Suppressor macrophage treated with lipopolysaccharide for 1 hour (primary cell): Measurements from ENCODE around the gene MEG3.

Experiments
- DNase-seq, 3 donors: peaks; one replicate each; pipeline ENCODE4 v3.0.0-alpha.2; 2020 to 2022

Gene MEG3

DNA sequence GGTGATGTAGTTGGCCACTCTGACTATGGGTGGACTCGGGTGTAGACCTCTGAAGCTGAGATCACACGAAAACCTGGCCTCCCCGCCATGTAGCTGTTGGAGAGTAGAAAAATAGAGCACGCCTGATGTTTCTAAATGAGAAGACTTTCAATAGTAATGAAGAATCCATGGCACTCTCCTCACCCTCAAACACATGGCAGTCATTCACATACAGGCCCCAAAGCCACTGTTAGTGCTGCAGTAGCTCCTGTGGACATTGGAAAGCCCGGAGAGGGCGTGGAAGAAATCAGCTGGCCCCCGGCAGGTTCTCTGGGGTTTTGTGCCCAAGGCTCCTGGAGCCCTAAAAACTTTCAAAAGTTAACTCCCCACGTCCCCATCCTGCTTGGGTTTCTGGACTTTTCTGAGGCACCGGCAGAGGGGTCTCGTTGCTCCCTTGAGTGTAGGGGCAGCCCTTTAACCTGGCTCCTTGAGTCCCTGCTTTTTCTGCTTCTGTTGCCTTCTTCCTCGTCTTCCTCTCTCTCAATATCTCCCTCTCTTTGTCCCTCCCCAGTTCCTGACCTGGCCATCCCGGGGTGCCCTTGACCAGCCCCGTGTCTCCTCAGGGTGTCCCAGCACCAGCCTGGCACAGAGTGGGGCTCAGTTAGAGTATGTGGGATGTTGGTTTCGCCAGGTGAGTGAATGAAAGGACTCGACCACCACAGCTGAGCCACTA is 8.3 kb downstream of the MEG3 start:
- DNase-seq, result no peak

- no peak for DNase-seq
Observed at GRCh38 chr14:100834794-100835547, 9.1 kb downstream of the MEG3 start.

DNA sequence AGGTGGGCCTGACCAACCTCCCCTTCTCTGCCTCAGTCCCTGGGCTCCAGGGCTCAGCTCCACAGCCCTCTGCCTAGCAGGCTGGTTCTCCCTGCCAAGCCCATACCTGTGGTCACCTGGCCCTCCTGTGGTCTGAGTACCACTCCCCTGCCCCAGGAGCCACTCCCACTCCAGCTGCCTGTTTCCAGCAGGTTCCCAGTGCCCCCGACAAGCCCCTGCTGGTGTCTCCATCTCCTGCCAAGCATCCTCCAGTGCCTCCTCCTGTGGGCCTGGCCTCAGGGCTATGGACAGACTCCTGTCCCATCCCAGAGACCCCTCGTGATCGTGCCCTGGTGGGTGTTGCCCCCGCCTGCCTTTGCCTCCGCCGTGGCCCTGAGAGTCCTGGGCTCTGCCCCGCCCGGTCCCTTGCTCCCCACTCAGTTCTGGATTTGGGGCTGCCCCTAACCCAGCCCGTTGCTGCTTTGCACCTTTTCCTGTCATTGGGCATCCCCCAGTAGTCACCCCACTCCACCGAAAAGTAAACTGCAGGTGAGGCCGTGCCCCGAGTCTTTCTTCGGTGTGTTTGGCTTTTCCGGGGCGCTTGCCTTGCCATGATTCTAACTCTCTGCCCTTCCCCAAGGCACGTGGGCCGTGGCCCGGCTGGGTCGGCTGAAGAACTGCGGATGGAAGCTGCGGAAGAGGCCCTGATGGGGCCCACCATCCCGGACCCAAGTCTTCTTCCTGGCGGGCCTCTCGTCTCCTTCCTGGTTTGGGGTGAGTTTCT is 9.8 kb downstream of the MEG3 start:
- no peak for DNase-seq

GRCh38 chr14:100836311-100836805 is 10.4 kb downstream of the MEG3 start:
- no peak for DNase-seq

DNA sequence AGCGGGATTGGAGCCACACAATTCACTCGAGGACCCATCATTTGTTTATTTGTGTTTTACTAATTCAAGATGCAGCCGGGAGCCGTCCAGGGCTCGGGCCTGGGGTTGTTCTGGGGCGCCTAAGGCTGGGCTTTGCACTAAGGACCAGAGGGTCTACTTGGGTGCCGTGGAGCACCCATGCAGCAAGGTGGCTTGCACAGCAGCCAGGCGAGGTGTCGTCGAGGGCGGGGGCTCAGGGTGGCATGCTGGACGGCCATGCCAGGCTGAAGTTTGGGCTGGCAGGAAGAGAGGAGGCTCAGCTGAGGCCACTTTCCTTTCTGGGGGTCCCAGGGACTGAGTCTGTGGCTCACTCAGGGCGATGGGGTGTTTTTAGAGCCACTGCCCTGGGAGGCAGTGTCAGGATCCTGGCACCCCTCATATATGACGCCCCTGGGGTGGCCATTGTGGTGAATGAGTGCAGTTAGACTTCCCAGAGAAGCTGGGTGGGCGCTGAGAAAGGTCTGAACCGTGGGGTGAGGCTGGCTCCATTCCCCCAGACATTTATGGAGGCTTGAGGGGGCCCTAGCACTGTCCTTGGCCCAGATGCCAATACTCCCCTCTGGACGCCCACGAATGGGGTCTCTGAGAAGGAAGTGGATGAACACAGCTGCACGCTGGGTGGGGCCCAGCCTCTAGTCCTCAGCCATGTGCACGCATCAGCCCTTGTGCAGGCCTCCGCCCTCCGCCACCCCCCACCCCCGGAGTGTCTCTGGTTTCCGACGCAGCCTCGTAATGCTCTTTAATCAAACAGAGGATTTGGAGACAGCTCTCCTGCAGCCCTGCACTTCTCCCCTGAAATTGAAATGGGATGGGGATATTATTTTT is 11.3 kb downstream of the MEG3 start:
- no peak for DNase-seq

DNA sequence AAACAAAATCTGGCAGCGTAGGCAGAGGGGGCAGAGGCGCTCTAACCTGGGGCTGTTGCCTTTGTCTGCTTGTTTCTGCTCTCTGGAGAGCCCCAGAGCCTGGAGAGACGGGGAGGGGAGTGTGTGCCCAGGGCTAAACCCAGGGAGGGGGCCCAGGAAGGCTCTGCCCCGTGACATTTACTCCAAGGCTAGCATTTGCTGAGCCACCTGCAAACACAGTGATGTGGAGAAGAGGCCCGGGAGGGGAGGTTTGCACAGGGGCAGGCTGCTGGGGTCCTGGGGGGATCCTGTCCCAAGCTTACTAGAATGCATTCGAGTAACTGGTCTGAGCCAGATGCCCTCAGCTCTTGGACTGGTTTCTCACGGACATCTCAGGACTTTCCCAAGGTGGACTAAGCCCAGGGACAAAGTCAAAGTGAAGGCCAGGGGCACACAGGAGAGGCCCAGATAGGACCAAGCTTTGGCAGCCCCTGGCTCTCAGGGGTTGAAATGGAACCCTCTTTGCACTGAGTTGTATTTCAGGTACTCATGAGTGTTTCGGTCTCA is 12.0 kb downstream of the MEG3 start:
- DNase-seq, result no peak

DNA sequence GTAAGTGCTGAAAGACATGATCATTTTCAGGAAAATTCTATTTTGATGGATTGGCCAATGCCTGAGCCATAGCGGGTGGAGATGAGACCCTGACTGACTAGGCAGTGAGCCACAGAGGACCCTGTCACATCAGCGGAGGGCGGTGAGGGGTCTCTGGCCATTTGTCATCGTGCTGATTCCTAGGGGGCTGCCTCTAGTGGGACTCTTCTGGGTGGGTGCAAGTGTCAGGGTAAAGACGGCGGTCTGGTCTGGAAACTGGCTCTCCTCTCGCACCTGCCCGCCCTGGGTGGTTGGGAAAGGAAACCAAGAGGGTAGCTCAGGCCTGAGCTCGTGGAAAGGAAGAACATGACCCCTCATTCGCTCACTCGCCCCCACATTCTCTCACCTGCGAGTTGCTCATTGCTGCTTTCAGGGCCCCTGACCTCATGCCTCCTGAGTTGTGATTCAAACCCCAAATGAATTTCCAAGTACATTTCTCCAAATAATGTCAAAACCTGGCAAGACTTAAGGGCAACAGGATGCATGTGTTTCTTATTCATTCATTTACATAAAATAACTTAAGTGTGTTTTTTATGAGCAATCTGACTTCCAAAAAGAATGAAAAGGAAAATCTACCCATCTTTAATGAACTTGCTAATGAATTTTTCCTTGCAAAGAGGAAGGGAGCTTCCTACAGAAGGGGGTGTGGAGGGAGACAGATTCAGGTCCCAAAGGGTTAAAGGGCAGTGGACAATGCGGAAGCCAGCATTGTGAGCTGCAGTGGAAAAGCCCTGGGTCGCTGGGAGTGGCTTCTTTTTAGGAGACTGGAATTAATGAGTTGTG is 12.8 kb downstream of the MEG3 start:
- DNase-seq, result no peak

- DNase-seq, result no peak
Observed at GRCh38 chr14:100839315-100839585, 13.3 kb downstream of the MEG3 start.

GRCh38 chr14:100839681-100840111 is 13.8 kb downstream of the MEG3 start:
- no peak for DNase-seq

DNA sequence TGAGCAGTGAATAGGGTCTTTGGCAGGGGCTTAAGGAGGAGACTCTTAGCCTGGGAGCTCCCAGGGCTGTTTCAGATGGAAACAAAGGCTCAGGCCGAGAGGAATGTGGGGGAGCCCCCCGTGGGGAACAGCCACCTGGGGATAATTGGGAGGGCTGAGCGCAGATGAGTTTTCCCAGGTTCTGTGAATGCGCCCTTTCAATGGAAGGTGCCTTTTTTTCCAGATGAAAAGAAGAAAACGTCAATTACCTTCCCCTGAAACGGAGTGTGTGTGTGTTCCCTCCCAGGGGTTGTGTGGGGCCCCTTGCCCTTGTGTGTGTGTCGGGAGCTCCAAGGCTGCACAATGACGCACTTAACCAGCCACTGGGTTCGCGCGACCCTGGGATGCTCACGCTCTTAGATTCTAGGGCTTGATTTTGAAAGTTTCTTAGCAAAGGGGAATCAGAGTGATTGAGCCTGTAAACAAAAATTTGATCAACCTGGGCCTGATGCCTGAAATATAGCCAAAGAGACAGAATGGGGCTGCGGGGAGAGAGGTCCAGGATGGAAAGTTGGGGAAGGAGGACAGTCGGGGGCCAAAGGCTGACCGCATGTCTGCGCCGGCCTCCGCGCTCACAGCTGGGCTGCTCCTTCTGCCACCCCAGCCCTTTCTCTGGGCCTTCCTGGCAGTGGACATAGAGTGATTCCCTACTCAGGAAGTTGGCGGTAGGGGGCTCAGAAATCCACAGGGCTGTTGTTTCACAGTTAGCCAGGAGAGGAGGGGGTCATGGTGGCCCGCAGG is 14.6 kb downstream of the MEG3 start:
- no peak for DNase-seq

DNA sequence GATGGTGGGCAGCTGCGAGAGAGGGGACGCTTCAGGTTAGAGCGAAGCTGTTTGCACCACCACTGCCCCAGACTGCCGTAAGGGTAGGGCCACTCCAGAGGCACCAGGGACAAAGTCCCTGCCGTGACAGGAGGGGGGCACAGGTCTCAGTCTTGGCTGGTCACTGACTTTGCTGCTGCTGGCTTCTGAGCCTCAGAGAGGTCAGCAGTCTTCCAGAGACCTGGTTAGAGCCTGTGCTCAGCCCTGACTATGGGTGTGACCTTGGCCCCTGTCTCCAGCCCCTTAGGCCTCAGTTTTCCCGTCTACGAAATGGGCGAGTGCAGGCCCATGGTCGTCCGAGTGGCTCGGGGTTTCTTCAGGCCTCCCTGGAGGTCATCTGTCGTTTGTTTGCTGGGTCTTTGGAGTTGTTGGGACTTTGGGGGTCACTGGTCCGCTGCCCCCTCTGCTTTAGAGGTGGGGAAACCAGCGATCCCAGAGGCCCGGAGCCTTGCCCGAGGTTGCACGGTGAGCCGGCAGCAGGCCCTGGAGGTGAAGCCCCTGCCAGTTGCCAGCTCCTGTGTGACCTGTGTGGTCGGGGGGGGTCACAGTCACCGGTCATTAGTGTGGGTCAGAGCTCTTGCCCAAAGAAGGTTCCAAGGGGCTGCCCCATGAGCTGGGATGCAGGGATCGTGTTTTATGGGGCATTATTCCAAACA is 15.3 kb downstream of the MEG3 start:
- DNase-seq, result no peak

DNA sequence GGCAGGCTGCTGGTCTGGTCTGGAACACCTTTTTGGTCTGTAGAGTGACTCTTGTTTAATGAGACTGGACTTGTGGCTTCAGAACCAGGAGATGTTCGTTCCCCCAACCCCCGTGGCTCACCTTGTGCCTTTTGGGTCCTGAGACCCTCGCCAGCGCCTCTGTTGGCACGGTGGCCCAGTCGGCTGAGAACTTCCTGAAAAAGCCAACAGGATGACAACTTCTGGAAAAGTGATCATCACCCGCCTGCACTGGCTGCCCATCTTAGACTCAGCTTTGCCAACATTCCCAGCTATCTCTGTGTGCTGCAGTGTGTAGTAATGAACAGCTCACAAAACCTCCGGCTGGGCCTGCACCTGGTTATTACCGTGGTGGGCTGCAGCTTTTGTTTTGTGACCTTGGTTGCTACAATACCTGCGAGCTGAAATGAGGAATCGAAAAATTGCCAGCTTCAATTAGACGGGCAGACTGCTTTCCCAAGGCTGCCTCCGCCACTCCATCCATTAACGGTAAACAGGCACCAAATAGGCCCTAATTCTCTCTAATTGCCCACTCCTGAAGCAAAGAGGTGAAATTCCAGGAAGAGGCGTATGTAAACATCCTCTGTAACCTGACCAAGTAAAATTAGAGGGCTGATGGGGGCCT is 16.0 kb downstream of the MEG3 start:
- no peak for DNase-seq

- DNase-seq, result no peak
Observed at GRCh38 chr14:100842799-100843198, 16.9 kb downstream of the MEG3 start.

DNA sequence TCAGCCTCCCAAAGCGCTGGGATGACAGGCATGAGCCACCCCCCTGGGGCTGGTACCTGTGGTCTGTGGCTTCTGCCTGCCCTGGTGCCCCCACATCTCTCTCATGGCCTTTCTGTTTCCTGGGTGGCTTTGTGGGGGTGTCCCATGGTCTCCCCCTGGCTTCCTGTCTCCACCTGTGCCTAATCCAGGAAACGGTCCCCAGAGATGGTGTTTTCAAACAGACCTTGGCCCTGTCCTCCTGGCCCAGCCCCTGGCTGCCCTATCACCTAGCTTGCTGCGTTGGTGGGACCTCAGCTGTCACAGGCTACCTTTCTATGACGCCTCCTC is 18.1 kb downstream of the MEG3 start:
- DNase-seq, result no peak

DNA sequence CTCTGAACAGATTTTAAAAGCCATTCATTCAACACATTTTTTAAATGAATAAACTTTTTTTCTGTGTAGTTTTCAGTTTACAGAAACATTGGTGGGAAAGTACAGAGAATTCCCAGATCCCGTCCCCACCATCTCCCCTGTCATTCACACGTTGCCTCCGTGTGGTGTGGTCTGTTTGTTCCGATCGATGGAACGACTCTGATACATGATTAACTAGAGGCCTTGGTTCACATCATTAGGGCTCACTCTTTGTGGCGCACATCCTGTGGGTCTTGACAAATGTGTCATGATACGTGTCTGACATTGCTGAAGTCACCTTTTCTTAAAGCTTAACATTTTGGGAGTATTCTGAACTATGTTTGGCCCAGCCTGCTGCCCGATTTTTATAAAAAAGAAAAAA is 18.5 kb downstream of the MEG3 start:
- no peak for DNase-seq

DNA sequence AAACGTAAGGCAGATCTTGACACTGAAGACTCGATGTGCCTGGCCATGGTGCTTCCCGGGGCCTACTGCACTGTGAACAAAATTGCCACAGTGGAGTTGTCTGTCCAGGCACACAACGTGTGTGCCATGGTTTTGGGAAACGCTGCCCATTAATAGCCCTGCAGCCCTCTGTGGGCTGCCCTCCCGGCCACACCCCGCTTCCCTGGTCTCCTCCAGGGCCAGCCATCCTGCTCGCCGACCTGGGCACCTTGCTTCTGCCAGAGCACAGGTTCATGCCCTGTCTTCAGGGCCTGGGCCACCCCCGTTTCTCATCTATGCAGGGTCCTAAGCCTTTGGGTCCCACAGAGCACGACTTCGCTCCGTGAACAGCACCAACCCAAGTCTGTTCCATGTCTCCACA is 18.9 kb downstream of the MEG3 start:
- DNase-seq, result no peak

DNA sequence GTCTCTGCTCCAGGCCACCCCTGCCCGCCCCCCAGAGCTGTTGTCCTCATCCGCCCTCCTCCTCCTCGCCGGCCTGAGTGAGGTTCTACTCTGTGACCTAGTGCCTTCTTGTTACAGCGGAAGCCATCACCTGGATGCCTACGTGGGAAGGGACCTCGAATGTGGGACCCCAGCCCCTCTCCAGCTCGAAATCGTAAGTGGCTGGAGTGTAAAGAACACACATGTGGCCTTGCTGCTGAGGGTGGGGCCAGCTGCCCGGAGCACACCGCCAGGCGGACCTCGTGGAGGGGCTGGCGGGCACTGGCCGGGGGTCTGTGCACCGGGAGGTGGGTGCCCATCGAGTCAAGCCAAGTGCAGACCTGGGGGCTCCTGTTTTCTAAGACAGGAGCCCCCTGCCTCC is 19.4 kb downstream of the MEG3 start:
- no peak for DNase-seq

DNA sequence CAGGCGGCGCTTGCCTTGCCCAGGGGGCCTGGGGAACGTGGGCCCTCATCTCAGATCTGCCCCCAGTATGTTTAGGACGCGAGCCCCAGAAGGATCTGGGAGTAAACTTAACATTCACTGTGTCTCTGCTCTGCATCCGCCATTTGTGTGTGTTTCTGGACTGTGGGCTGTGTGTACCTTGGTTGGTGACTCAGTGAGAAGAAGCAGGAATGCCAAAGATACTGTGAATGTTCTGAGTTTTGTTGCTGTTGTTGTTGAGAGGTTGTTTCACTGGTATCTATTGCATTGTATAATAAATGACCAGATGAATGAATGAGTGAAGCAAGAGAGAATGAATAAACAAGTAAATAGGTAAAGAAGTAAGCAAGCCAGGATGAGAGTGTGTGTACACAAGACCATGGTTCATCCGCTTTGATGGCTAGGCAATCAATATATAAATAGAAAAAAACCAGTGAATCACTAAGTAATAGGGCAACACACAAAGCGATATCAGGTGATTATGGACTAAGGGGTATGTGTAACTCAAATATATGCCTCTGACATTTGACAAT is 20.5 kb downstream of the MEG3 start:
- DNase-seq, result no peak

GRCh38 chr14:100849115-100849781 is 23.3 kb downstream of the MEG3 start:
- DNase-seq, result peak; percentile 54 to 82 (median 71)
